Thymus (tissue), 11 donors: ENCODE data around the gene GSTCD. TPM values are rescaled to one million over a fixed set of nuclear protein-coding genes. Genes with fewer than 3 reads are reported as not detected.
"Not testable (repeated sequence)": the region's sequence is repeated elsewhere in the genome, so short reads cannot be mapped to it uniquely, and the experiment has no call there.

Experiments
- DNase-seq, 9 donors: peaks; one replicate each; pipeline ENCODE4 v3.0.0-alpha.2; 2013; ENCODE audit warnings: low spot score in 9 of 9, low read depth in 6 of 9, missing footprints in 1 of 9
- H3K27ac ChIP-seq, 2 donors: one replicate each; pipeline ENCODE4 v1.5.1; 2013; ENCODE audit warnings: control low read depth in 1 of 2, low read depth in 1 of 2, low read length in 1 of 2, mild to moderate bottlenecking in 1 of 2, moderate library complexity in 1 of 2
- H3K27me3 ChIP-seq, 2 donors: one replicate each; pipeline ENCODE4 v1.5.1; 2013; ENCODE audit warnings: low read length in 1 of 2; ENCODE audit not compliant: control insufficient read depth in 2 of 2, insufficient read depth in 1 of 2
- H3K36me3 ChIP-seq, 2 donors: one replicate each; pipeline ENCODE4 v1.5.1; 2013; ENCODE audit warnings: low read length in 1 of 2, mild to moderate bottlenecking in 1 of 2, moderate library complexity in 1 of 2; ENCODE audit not compliant: control insufficient read depth in 2 of 2, insufficient read depth in 2 of 2
- H3K4me1 ChIP-seq, 2 donors: one replicate each; pipeline ENCODE4 v1.5.1; 2013; ENCODE audit warnings: low read length in 2 of 2; ENCODE audit not compliant: control insufficient read depth in 2 of 2, insufficient read depth in 2 of 2
- H3K4me3 ChIP-seq, 2 donors: one replicate each; pipeline ENCODE4 v1.5.1; 2013; ENCODE audit warnings: low read length in 2 of 2, control low read depth in 1 of 2, mild to moderate bottlenecking in 1 of 2
- H3K9me3 ChIP-seq, 2 donors: one replicate each; pipeline ENCODE4 v1.5.1; 2013; ENCODE audit warnings: low read length in 1 of 2, mild to moderate bottlenecking in 1 of 2; ENCODE audit not compliant: control insufficient read depth in 2 of 2, insufficient read depth in 1 of 2
- WGBS: extraction: QIAGEN DNeasy Blood & Tissue Kit; methylation state at CpG from one replicate; pipeline ENCODE4 v1.1.7; 2013; 5-methylcytosine and 5-hydroxymethylcytosine counted together
- polyA plus RNA-seq: library from polyadenylated mRNA; stranded (reverse); fragments of 200-250 nt; gene quantifications from one replicate; pipeline ENCODE4 v1.2.3, GENCODE V29; 2013
- total RNA-seq: library from RNA; stranded (reverse); fragments of 120-200 nt; gene quantifications from one replicate; pipeline ENCODE4 v1.2.4, GENCODE V29; 2013
- donor health status: healthy.

Gene GSTCD
- total and polyA plus RNA-seq, 2 donors, result 3.3 to 9.1 TPM

DNA sequence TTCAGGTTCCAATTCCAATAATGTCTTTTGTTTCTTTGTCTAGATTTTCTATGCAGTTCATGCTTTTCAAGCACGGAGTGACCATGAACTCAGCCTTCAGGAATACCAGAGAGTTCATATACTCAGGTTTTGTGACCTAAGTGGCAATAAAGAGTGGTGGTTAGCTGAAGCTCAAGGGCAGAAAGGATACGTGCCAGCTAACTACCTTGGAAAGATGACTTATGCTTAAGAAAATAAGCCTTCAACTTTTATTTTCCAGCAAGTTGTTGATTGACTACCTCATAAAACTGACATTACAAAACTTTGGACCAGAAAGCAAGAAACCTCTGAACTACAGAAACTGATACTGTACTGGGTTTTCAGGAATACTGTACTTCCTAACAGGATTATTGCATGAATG is 30.9 kb upstream of the GSTCD start:
- Histone ChIP-seq H3K4me1 (no peaks in the 10 kb centered on the region), H3K4me3 (no peak overlapping the region), H3K36me3 (peaks cover 2 to 5% of the 10 kb centered on the region in 2 donors), H3K27me3 (no peaks in the 10 kb centered on the region), H3K27ac (no peak overlapping the region), H3K9me3 (no peaks in the 10 kb centered on the region)
- WGBS, result 94% methylated on average over 2 of the region's 2 CpGs
- no peak for DNase-seq

DNA sequence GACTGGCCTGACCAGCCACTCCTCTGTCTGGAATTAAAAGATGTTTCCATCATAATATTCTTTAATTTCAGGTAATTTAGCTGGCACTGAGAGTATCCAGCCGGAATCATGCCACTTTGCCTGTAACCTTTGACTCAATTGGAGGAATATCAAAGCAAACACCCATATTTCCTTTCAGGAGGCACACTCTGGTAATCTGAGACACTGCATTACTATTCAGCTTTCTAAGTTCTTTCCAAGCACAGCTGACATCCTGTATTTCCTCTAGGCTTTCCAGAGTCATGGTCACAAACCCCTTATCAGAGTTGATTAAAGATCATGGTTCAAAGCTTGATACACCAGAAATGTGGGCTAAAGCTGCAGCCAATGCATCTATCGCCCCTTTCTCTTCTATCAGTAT is 29.4 kb upstream of the GSTCD start:
- H3K36me3 ChIP-seq, result peaks cover 6 to 9% of the 10 kb centered on the region in 2 donors
- H3K27me3 ChIP-seq, result no peaks in the 10 kb centered on the region
- no peaks in the 10 kb centered on the region for H3K4me1 ChIP-seq
- no peak overlapping the region for H3K27ac ChIP-seq
- 93% methylated on average over 2 of the region's 2 CpGs for WGBS
- H3K4me3 ChIP-seq, result no peak overlapping the region
- no peak for DNase-seq
- no peaks in the 10 kb centered on the region for H3K9me3 ChIP-seq

GRCh38 chr4:105683038-105683437 is 25.5 kb upstream of the GSTCD start:
- peaks cover 6 to 18% of the 10 kb centered on the region in 2 donors for H3K36me3 ChIP-seq
- no peaks in the 10 kb centered on the region for H3K9me3 ChIP-seq
- 96% methylated on average over 4 of the region's 4 CpGs for WGBS
- no peaks in the 10 kb centered on the region for H3K4me1 ChIP-seq
- H3K27ac ChIP-seq, result no peak overlapping the region
- H3K4me3 ChIP-seq, result no peak overlapping the region
- no peak for DNase-seq
- H3K27me3 ChIP-seq, result no peaks in the 10 kb centered on the region

DNA sequence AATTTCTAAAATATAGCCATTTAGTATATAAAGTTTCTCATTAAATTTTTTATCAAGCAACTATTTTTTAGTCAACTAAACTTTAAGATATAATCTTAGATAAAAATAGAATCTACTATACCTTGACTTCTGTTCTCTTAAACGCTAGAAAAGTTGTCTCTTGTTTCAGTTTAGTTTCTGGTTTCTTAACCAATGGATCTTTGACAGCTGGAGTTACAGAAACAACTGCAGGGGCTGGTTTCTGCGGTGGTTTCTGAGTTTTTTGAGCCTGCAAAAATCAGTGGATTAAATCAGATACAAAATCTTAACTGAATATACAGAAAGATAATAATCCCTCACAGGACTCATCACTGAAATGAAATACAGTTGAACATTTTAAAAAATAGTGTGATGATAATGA is 22.0 kb upstream of the GSTCD start:
- Histone ChIP-seq H3K27ac (no peak overlapping the region), H3K36me3 (peaks cover 6 to 41% of the 10 kb centered on the region in 2 donors), H3K4me3 (no peak overlapping the region), H3K4me1 (no peaks in the 10 kb centered on the region), H3K9me3 (no peaks in the 10 kb centered on the region), H3K27me3 (no peaks in the 10 kb centered on the region)
- WGBS, result 97% methylated on average over 2 of the region's 2 CpGs
- no peak for DNase-seq

DNA sequence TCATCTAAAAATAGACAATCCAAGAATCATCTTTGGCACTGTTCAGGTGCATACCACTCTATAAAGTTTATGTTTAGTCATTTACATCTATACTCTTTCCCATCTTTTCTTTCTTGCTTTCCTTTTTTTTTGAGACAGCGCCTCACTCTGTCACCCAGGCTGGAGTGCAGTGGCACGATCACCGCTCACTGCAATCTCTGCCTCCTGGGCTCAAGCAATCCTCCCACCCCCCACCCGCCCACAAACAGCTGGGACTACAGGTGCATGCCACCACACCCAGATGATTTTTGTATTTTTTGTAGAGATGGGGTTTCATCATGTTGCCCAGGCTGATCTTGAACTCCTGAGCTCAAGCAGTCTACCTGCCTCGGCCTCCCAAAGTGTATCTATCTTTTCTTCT is 13.8 kb upstream of the GSTCD start:
- H3K36me3 ChIP-seq, result peaks cover 11 to 44% of the 10 kb centered on the region in 2 donors
- WGBS, result 97% methylated on average over 5 of the region's 5 CpGs
- not testable (repeated sequence) for H3K27ac ChIP-seq, DNase-seq, H3K4me1 ChIP-seq, H3K4me3 ChIP-seq, H3K9me3 ChIP-seq, H3K27me3 ChIP-seq

DNA sequence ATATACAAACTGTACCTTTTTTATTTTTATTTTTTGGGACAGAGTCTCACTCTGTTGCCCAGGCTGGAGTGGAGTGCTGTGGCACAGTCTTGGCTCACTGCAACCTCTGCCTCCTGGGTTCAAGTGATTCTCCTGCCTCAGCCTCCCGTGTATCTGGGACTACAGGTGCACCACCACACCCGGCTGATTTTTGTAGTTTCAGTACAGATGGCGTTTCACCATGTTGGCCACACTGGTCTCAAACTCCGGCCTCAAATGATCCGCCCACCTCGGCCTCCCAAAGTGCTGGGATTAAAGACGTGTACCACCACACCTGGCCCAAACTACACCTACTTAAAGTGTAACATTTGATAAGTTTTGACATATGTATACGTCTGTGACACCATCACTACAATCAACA is 12.8 kb upstream of the GSTCD start:
- not testable (repeated sequence) for H3K27me3 ChIP-seq, H3K4me1 ChIP-seq, H3K9me3 ChIP-seq, H3K4me3 ChIP-seq, DNase-seq, H3K27ac ChIP-seq
- 91% methylated on average over 8 of the region's 8 CpGs for WGBS
- peaks cover 15 to 40% of the 10 kb centered on the region in 2 donors for H3K36me3 ChIP-seq

GRCh38 chr4:105698607-105699006 is 10.0 kb upstream of the GSTCD start:
- no peak overlapping the region for H3K4me3 ChIP-seq
- no peak overlapping the region for H3K27ac ChIP-seq
- over 99% methylated on average over 2 of the region's 2 CpGs for WGBS
- no peaks in the 10 kb centered on the region for H3K9me3 ChIP-seq
- no peaks in the 10 kb centered on the region for H3K4me1 ChIP-seq
- peaks cover 10 to 24% of the 10 kb centered on the region in 2 donors for H3K36me3 ChIP-seq
- no peaks in the 10 kb centered on the region for H3K27me3 ChIP-seq
- no peak for DNase-seq

DNA sequence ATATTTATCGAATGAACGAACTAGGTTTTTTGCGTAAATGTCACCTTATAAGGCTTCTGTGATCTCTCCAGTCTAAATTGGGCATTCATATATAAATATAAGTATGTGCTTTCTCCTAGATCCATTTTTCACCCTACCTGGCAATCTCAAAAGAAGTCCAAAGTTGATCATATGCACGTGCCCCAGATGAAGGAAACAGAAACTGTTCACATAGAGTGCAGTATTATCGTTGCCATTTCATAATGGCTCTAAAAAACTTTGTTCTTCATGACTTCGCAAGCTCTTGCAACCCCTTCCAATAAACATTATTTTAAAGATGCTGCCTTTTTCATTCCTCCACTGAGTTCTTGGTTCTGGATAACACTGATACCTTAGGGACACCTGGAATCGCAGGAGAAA is 803 bp upstream of the GSTCD start:
- Histone ChIP-seq H3K9me3 (no peaks in the 10 kb centered on the region), H3K27ac (peak overlapping the region in 1 of 2 donors; percentile 87), H3K36me3 (peaks cover 0 to 6% of the 10 kb centered on the region in 2 donors), H3K27me3 (no peaks in the 10 kb centered on the region), H3K4me1 (peaks cover 0 to 11% of the 10 kb centered on the region in 2 donors), H3K4me3 (peak overlapping the region; percentile 83 to 89)
- WGBS, result 31% methylated on average over 7 of the region's 7 CpGs
- DNase-seq, result peak in 2 of 9 donors; percentile 3 to 12

GRCh38 chr4:105709081-105709450 is 482 bp downstream of the GSTCD start:
- DNase-seq, result peak in 5 of 9 donors; percentile 19 to 36 (median 28)
- WGBS, result under 1% methylated on average over 11 of the region's 11 CpGs
- Histone ChIP-seq H3K9me3 (no peaks in the 10 kb centered on the region), H3K27ac (peak overlapping the region in 1 of 2 donors; percentile 87), H3K4me3 (peak overlapping the region; percentile 83 to 89), H3K27me3 (no peaks in the 10 kb centered on the region), H3K4me1 (peaks cover 0 to 11% of the 10 kb centered on the region in 2 donors), H3K36me3 (no peaks in the 10 kb centered on the region)
